Muscle of leg (tissue), 11 donors: ENCODE measurements around the gene PTPN5. TPM values are rescaled to one million over a fixed set of nuclear protein-coding genes. Genes with fewer than 3 reads are reported as not detected.
"Not testable (repeated sequence)": the region's sequence is repeated elsewhere in the genome, so short reads cannot be mapped to it uniquely, and the experiment has no call there.

Source experiments
- DNase-seq: peaks from one replicate; pipeline ENCODE4 v3.0.0; 2013
- H3K27ac ChIP-seq: one replicate; pipeline ENCODE4 v1.5.1; 2013; ENCODE audit warnings: mild to moderate bottlenecking, low read length, control low read depth
- H3K27me3 ChIP-seq: one replicate; pipeline ENCODE4 v1.6.1; 2013; ENCODE audit warnings: low read length; ENCODE audit not compliant: control insufficient read depth, insufficient read depth
- H3K36me3 ChIP-seq: one replicate; pipeline ENCODE4 v1.6.1; 2013; ENCODE audit warnings: low read length; ENCODE audit not compliant: control insufficient read depth, insufficient read depth
- H3K4me1 ChIP-seq: one replicate; pipeline ENCODE4 v1.6.1; 2013; ENCODE audit warnings: low read length; ENCODE audit not compliant: control insufficient read depth, insufficient read depth
- H3K4me3 ChIP-seq: one replicate; pipeline ENCODE4 v1.5.1; 2013; ENCODE audit warnings: low read length, control low read depth
- H3K9me3 ChIP-seq: replicated peaks from 2 replicates; pipeline ENCODE4 v1.6.1; 2013; ENCODE audit warnings: low read depth, low read length; ENCODE audit not compliant: control insufficient read depth
- WGBS: methylation state at CpG from one replicate; pipeline ENCODE4 v1.1.5; 2013; ENCODE audit warnings: missing lambda C conversion rate; ENCODE audit not compliant: insufficient coverage; 5-methylcytosine and 5-hydroxymethylcytosine counted together
- polyA plus RNA-seq, 8 donors: library from polyadenylated mRNA; unstranded; fragments of 120-200 nt; gene quantifications; one replicate each; pipeline versions ENCODE4 v1.2.1 to v1.2.3, GENCODE V29; 2013; ENCODE audit warnings: inconsistent platforms in 1 of 8, low replicate concordance in 1 of 8; ENCODE audit not compliant: insufficient read length in 8 of 8, insufficient read depth in 1 of 8
- total RNA-seq: library from RNA; stranded (reverse); fragments of 120-200 nt; gene quantifications from one replicate; pipeline ENCODE4 v1.2.4, GENCODE V29; 2013

Gene PTPN5
- total and polyA plus RNA-seq, 9 donors = 0.14 to 2.0 (median 0.24) TPM

GRCh38 chr11:18696638-18697225 is 94.9 kb downstream of the PTPN5 start:
- H3K4me1 ChIP-seq = peaks cover 29% of the 10 kb centered on the region
- no peaks in the 10 kb centered on the region for H3K9me3 ChIP-seq
- no peak for DNase-seq
- no peaks in the 10 kb centered on the region for H3K36me3 ChIP-seq
- no peaks in the 10 kb centered on the region for H3K27me3 ChIP-seq
- no CpG with 5 or more reads among the region's 2 CpGs for WGBS
- H3K4me3 ChIP-seq = no peak overlapping the region
- no peak overlapping the region for H3K27ac ChIP-seq

- WGBS = 31% methylated on average over 5 of the region's 9 CpGs
- no peak overlapping the region for H3K27ac ChIP-seq
Measured at GRCh38 chr11:18692941-18693760, 98.4 kb downstream of the PTPN5 start.

GRCh38 chr11:18691467-18692140 is 100.0 kb downstream of the PTPN5 start:
- not testable (repeated sequence) for H3K4me3 ChIP-seq, DNase-seq

More at GRCh38 chr11:18692941-18693760, 98.4 kb downstream of the PTPN5 start:
- Histone ChIP-seq H3K4me1 (peaks cover 8% of the 10 kb centered on the region), H3K36me3 (no peaks in the 10 kb centered on the region), H3K9me3 (no peaks in the 10 kb centered on the region), H3K4me3 (no peak overlapping the region), H3K27me3 (no peaks in the 10 kb centered on the region)
- DNase-seq = no peak

GRCh38 chr11:18684267-18684666 is 107.3 kb downstream of the PTPN5 start:
- no CpG with 5 or more reads among the region's 1 CpG for WGBS
- Histone ChIP-seq H3K36me3 (no peaks in the 10 kb centered on the region), H3K4me3 (no peak overlapping the region), H3K4me1 (no peaks in the 10 kb centered on the region), H3K9me3 (no peaks in the 10 kb centered on the region), H3K27ac (no peak overlapping the region), H3K27me3 (no peaks in the 10 kb centered on the region)
- no peak for DNase-seq

More at GRCh38 chr11:18691467-18692140, 100.0 kb downstream of the PTPN5 start:
- not testable (repeated sequence) for H3K4me1 ChIP-seq, H3K27me3 ChIP-seq, H3K36me3 ChIP-seq, H3K9me3 ChIP-seq, H3K27ac ChIP-seq
- WGBS = no CpG with 5 or more reads among the region's 4 CpGs

- H3K4me1 ChIP-seq = no peaks in the 10 kb centered on the region
- no CpG with 5 or more reads among the region's 3 CpGs for whole genome bisulfite sequencing
- H3K27me3 ChIP-seq = no peaks in the 10 kb centered on the region
- H3K4me3 ChIP-seq = no peak overlapping the region
- no peaks in the 10 kb centered on the region for H3K36me3 ChIP-seq
- no peaks in the 10 kb centered on the region for H3K9me3 ChIP-seq
- H3K27ac ChIP-seq = no peak overlapping the region
- DNase-seq = no peak
Measured at GRCh38 chr11:18682466-18682865, 109.1 kb downstream of the PTPN5 start.

- WGBS = 80% methylated on average over 1 of the region's 1 CpG
- H3K36me3 ChIP-seq, DNase-seq, H3K27ac ChIP-seq, H3K4me3 ChIP-seq, H3K9me3 ChIP-seq, H3K27me3 ChIP-seq, H3K4me1 ChIP-seq: not testable (repeated sequence)
Measured at GRCh38 chr11:18681949-18682348, 109.6 kb downstream of the PTPN5 start.

Other genes with a start within 250 kb of the PTPN5 start
- gene UEVLD, start 203.1 kb downstream of the PTPN5 start, total RNA-seq = 14.8 TPM
- gene UEVLD, start 203.1 kb downstream of the PTPN5 start, polyA plus RNA-seq = 10 to 100 TPM; 10.7 to 15.3 (median 12.0) TPM
- 4.3 TPM for gene MISFA, start 192.0 kb downstream of the PTPN5 start, total RNA-seq
- 1 to 10 TPM; 3.1 to 7.1 (median 4.3) TPM for gene MISFA, start 192.0 kb downstream of the PTPN5 start, polyA plus RNA-seq
- 16.0 TPM for gene SPTY2D1, start 157.5 kb downstream of the PTPN5 start, total RNA-seq
- 10 to 100 TPM; 11.0 to 18.6 (median 15.7) TPM for gene SPTY2D1, start 157.5 kb downstream of the PTPN5 start, polyA plus RNA-seq
- gene TMEM86A, start 93.0 kb downstream of the PTPN5 start, total RNA-seq = 2.6 TPM
- 1 to 10 TPM; 1.5 to 3.4 (median 3.1) TPM for gene TMEM86A, start 93.0 kb downstream of the PTPN5 start, polyA plus RNA-seq
- 4.2 TPM for gene IGSF22, start 65.6 kb downstream of the PTPN5 start, total RNA-seq
- gene IGSF22, start 65.6 kb downstream of the PTPN5 start, polyA plus RNA-seq = 1 to 10 TPM; 2.2 to 8.9 (median 3.5) TPM
- gene MRGPRX1, start 147.6 kb upstream of the PTPN5 start, total RNA-seq = not detected
- not detected for gene MRGPRX1, start 147.6 kb upstream of the PTPN5 start, polyA plus RNA-seq